ENCODE results near the gene ST3GAL4. TPM values are rescaled to one million over a fixed set of nuclear protein-coding genes. Genes with fewer than 3 reads are reported as not detected.

Gene ST3GAL4
- total RNA-seq, 1 donor from 2014 or later, result 61.7 TPM

GRCh38 chr11:126423154-126423553 is 67.7 kb downstream of the ST3GAL4 start:
- intact Hi-C loops (cut with micrococcal nuclease), result no loop called here
- Histone ChIP-seq H3K27me3 (ENCODE audit: low read depth) (no peaks in the 10 kb centered on the region), H3K4me1 (peaks cover 74% of the 10 kb centered on the region), H3K9me3 (replicated peaks) (no peaks in the 10 kb centered on the region), H3K4me3 (no peak overlapping the region), H3K27ac (replicated peaks) (peak overlapping the region; percentile 1), H3K36me3 (no peaks in the 10 kb centered on the region)
- no peak for DNase-seq
- TF ChIP-seq CTCF (IDR thresholded peaks at IDR 0.05; ENCODE audit: borderline replicate concordance), result no peak

- Histone ChIP-seq H3K36me3 (no peaks in the 10 kb centered on the region), H3K9me3 (replicated peaks) (no peaks in the 10 kb centered on the region), H3K27ac (replicated peaks) (peak overlapping the region; percentile 8), H3K27me3 (ENCODE audit: low read depth) (no peaks in the 10 kb centered on the region), H3K4me3 (no peak overlapping the region), H3K4me1 (peaks cover 72% of the 10 kb centered on the region)
- no peak for DNase-seq
- intact Hi-C loops (cut with micrococcal nuclease), result no loop called here
- no peak for TF ChIP-seq CTCF (IDR thresholded peaks at IDR 0.05; ENCODE audit: borderline replicate concordance)
Observed at GRCh38 chr11:126423743-126424142, 68.3 kb downstream of the ST3GAL4 start.

GRCh38 chr11:126424471-126425039 is 69.1 kb downstream of the ST3GAL4 start:
- TF ChIP-seq CTCF (IDR thresholded peaks at IDR 0.05; ENCODE audit: borderline replicate concordance), result no peak

GRCh38 chr11:126426106-126426505 is 70.6 kb downstream of the ST3GAL4 start:
- H3K27ac ChIP-seq (replicated peaks), result no peak overlapping the region
- TF ChIP-seq CTCF (IDR thresholded peaks at IDR 0.05; ENCODE audit: borderline replicate concordance), result no peak
- intact Hi-C loops (cut with micrococcal nuclease), result no loop called here
- H3K27me3 ChIP-seq (ENCODE audit: low read depth), result no peaks in the 10 kb centered on the region
- no peaks in the 10 kb centered on the region for H3K36me3 ChIP-seq
- DNase-seq, result no peak
- no peaks in the 10 kb centered on the region for H3K9me3 ChIP-seq (replicated peaks)
- peaks cover 63% of the 10 kb centered on the region for H3K4me1 ChIP-seq
- no peak overlapping the region for H3K4me3 ChIP-seq

More at GRCh38 chr11:126424471-126425039, 69.1 kb downstream of the ST3GAL4 start:
- intact Hi-C loops (cut with micrococcal nuclease), result no loop called here
- Histone ChIP-seq H3K4me3 (no peak overlapping the region), H3K4me1 (peaks cover 68% of the 10 kb centered on the region), H3K27ac (replicated peaks) (no peak overlapping the region), H3K9me3 (replicated peaks) (no peaks in the 10 kb centered on the region), H3K36me3 (no peaks in the 10 kb centered on the region), H3K27me3 (ENCODE audit: low read depth) (no peaks in the 10 kb centered on the region)
- no peak for DNase-seq

GRCh38 chr11:126426820-126427749 is 71.6 kb downstream of the ST3GAL4 start:
- Histone ChIP-seq H3K36me3 (no peaks in the 10 kb centered on the region), H3K4me1 (peaks cover 63% of the 10 kb centered on the region), H3K9me3 (replicated peaks) (no peaks in the 10 kb centered on the region), H3K4me3 (no peak overlapping the region), H3K27me3 (ENCODE audit: low read depth) (no peaks in the 10 kb centered on the region), H3K27ac (replicated peaks) (peak overlapping the region; percentile 69)
- TF ChIP-seq CTCF (IDR thresholded peaks at IDR 0.05; ENCODE audit: borderline replicate concordance), result no peak
- intact Hi-C loops (cut with micrococcal nuclease), result no loop called here
- no peak for DNase-seq

All from left ventricle myocardium inferior (tissue), 1 donor.